BJ (cell line): ENCODE data around the gene MR1. TPM values are rescaled to one million over a fixed set of nuclear protein-coding genes. Genes with fewer than 3 reads are reported as not detected.

Source experiments
- CTCF ChIA-PET: fragments of 350-600 bp; formaldehyde crosslinking; extraction: SDS; loops from one replicate; lab custom pipeline; 2021; ENCODE audit warnings: antibody characterized with exemption, inconsistent platforms; lab: Yijun Ruan, JAX
- POLR2A ChIA-PET: fragments of 300-600 bp; sonication (Branson Sonifier 250); formaldehyde crosslinking; extraction: SDS; loops from one replicate; lab custom pipeline; 2021; ENCODE audit warnings: antibody characterized with exemption; lab: Charles Lee
- DNase-seq: peaks from one replicate; pipeline ENCODE4 v3.0.0-alpha.2; 2011; ENCODE audit warnings: low read depth
- H3K27me3 ChIP-seq: 2 replicates; pipeline ENCODE4 v1.6.0; 2011; ENCODE audit warnings: low read length; ENCODE audit not compliant: control insufficient read depth, insufficient read depth
- H3K36me3 ChIP-seq: 2 replicates; pipeline ENCODE4 v1.5.1; 2011; ENCODE audit warnings: low read length; ENCODE audit not compliant: control insufficient read depth, insufficient read depth
- H3K4me3 ChIP-seq: 2 replicates; pipeline ENCODE4 v1.5.1; 2011; ENCODE audit warnings: low read depth, mild to moderate bottlenecking, control low read depth, low read length
- CTCF ChIP-seq: IDR thresholded peaks from 2 replicates; pipeline ENCODE4 v1.5.1; 2011; ENCODE audit warnings: low read depth, mild to moderate bottlenecking, control low read depth, inconsistent platforms, low read length, moderate library complexity; ENCODE audit not compliant: insufficient read depth
- polyA plus RNA-seq: library from polyadenylated mRNA; depleted of rRNA; stranded (reverse); fragments of >200 nt; gene quantifications from 2 replicates; pipeline ENCODE4 v1.2.3, GENCODE V29; 2011

MR1 gene
- polyA plus RNA-seq, 1 experiment = 25.0 TPM

- no peak for DNase-seq
- TF ChIP-seq CTCF = no peak
- ChIA-PET POLR2A (no interaction called here), CTCF (interaction anchor here (0.8 kb wide), 1 partner anchor 79 kb away, joined by 3 read pairs; no protein-coding TSS in a partner anchor)
- Histone ChIP-seq H3K27me3 (no peaks in the 10 kb centered on the region), H3K4me3 (no peak overlapping the region), H3K36me3 (no peaks in the 10 kb centered on the region)
These were observed 30.3 kb downstream of the MR1 start for GRCh38 chr1:181064011-181064623.

GRCh38 chr1:181064702-181065101, 30.9 kb downstream of the MR1 start:
- H3K4me3 ChIP-seq = no peak overlapping the region
- ChIA-PET POLR2A (no interaction called here), CTCF (no interaction called here)
- H3K27me3 ChIP-seq = no peaks in the 10 kb centered on the region
- no peak for TF ChIP-seq CTCF
- DNase-seq = no peak
- no peaks in the 10 kb centered on the region for H3K36me3 ChIP-seq

- POLR2A ChIA-PET = no interaction called here
- Histone ChIP-seq H3K36me3 (no peaks in the 10 kb centered on the region), H3K27me3 (no peaks in the 10 kb centered on the region), H3K4me3 (no peak overlapping the region)
- no peak for TF ChIP-seq CTCF
- peak; percentile 79 for DNase-seq
- CTCF ChIA-PET = interaction anchor here (2.3 kb wide), 1 partner anchor 69 kb away, joined by 6 read pairs; no protein-coding TSS in a partner anchor
These were observed 39.9 kb downstream of the MR1 start for GRCh38 chr1:181073638-181074037.

GRCh38 chr1:181075766-181076350, 42.1 kb downstream of the MR1 start:
- Histone ChIP-seq H3K36me3 (no peaks in the 10 kb centered on the region), H3K4me3 (no peak overlapping the region), H3K27me3 (no peaks in the 10 kb centered on the region)
- no peak for DNase-seq
- ChIA-PET POLR2A (no interaction called here), CTCF (interaction anchor here (0.8 to 1.1 kb wide), 2 partner anchors 15 to 19 kb away, joined by 3 read pairs; no protein-coding TSS in a partner anchor)
- TF ChIP-seq CTCF = no peak

- ChIA-PET CTCF (interaction anchor here (0.5 kb wide), 1 partner anchor 236 kb away, joined by 3 read pairs; no protein-coding TSS in a partner anchor), POLR2A (no interaction called here)
- no peak overlapping the region for H3K4me3 ChIP-seq
- H3K27me3 ChIP-seq = no peaks in the 10 kb centered on the region
- DNase-seq = no peak
- H3K36me3 ChIP-seq = no peaks in the 10 kb centered on the region
- TF ChIP-seq CTCF = no peak
These were observed 43.1 kb downstream of the MR1 start for GRCh38 chr1:181076852-181077251.
